Gastroesophageal sphincter (tissue), 4 donors: ENCODE results near the gene IQCB1. TPM values are rescaled to one million over a fixed set of nuclear protein-coding genes. Genes with fewer than 3 reads are reported as not detected.

Experiments
- ATAC-seq: fragments of 150-250 bp; one replicate; pipeline ENCODE4 v1.9.1; 2016; ENCODE audit warnings: mild to moderate bottlenecking, moderate library complexity
- H3K27ac ChIP-seq, 4 donors: fragments of 200-600 bp; sonication (generic) in 3 of 4; 1 replicate in 3 of 4; 2 replicates in 1 of 4; pipeline ENCODE4 v1.5.1; 2016 to 2019
- H3K27me3 ChIP-seq: fragments of 200-600 bp; sonication (generic); one replicate; pipeline ENCODE4 v1.5.1; 2019
- H3K36me3 ChIP-seq, 2 donors: fragments of 200-600 bp; sonication (generic); one replicate each; pipeline ENCODE4 v1.5.1; 2019; ENCODE audit warnings: control low read depth in 1 of 2
- H3K4me1 ChIP-seq, 3 donors: fragments of 200-600 bp; sonication (generic); 1 replicate in 2 of 3; 2 replicates in 1 of 3; pipeline ENCODE4 v1.5.1; 2016 to 2019; ENCODE audit warnings: control low read depth in 2 of 3
- H3K4me3 ChIP-seq, 2 donors: fragments of 200-600 bp; sonication (generic); one replicate each; pipeline ENCODE4 v1.5.1; 2019; ENCODE audit warnings: mild to moderate bottlenecking in 1 of 2, moderate library complexity in 1 of 2
- H3K9me3 ChIP-seq, 3 donors: fragments of 200-600 bp; sonication (generic); one replicate each; pipeline ENCODE4 v1.5.1; 2017 to 2019; ENCODE audit warnings: control low read depth in 2 of 3
- CTCF ChIP-seq, 4 experiments: fragments of 200-600 bp in 2 of 4; fragments of 450-650 bp in 2 of 4; sonication (generic) in 1 of 4; IDR thresholded peaks; one replicate each; pipeline ENCODE4 v1.5.1; 2017 to 2019; ENCODE audit warnings: antibody characterized with exemption in 4 of 4, mild to moderate bottlenecking in 2 of 4, moderate library complexity in 2 of 4
- EP300 ChIP-seq: sonication (generic); formaldehyde crosslinking; IDR thresholded peaks from one replicate; pipeline ENCODE4 v1.6.1; 2017; ENCODE audit warnings: antibody characterized with exemption, mild to moderate bottlenecking
- POLR2A ChIP-seq, 2 donors: fragments of 450-650 bp; IDR thresholded peaks; one replicate each; pipeline ENCODE4 v1.6.1; 2017; ENCODE audit warnings: antibody characterized with exemption in 2 of 2, mild to moderate bottlenecking in 2 of 2, moderate library complexity in 1 of 2
- POLR2AphosphoS5 ChIP-seq: sonication (generic); formaldehyde crosslinking; IDR thresholded peaks from one replicate; pipeline ENCODE4 v1.6.1; 2017; ENCODE audit warnings: antibody characterized with exemption
- WGBS, 2 donors: methylation state at CpG; one replicate each; pipeline ENCODE4 v1.1.5; 2018; ENCODE audit warnings: low coverage in 1 of 2; 5-methylcytosine and 5-hydroxymethylcytosine counted together
- total RNA-seq, 4 donors: library from RNA; depleted of rRNA; stranded (reverse); fragments of >200 nt; gene quantifications; one replicate each; pipeline ENCODE4 v1.1.0, GENCODE V29; 2016

The IQCB1 gene
- total RNA-seq, 4 donors from 2014 or later, result 10.0 to 28.8 (median 17.6) TPM

- no peak for ATAC-seq
- Histone ChIP-seq H3K27ac (no peak overlapping the region), H3K4me1 (no peaks in the 10 kb centered on the region), H3K4me3 (no peak overlapping the region), H3K36me3 (no peaks in the 10 kb centered on the region), H3K27me3 (peaks cover 8% of the 10 kb centered on the region), H3K9me3 (no peaks in the 10 kb centered on the region)
- 80 to 81% methylated on average over 2 to 4 of the region's 15 CpGs for WGBS, 2 donors
- TF ChIP-seq POLR2A (IDR thresholded peaks at IDR 0.05), result no peak
- no peak for TF ChIP-seq EP300
- TF ChIP-seq CTCF (IDR thresholded peaks at IDR 0.05), result no peak
- no peak for TF ChIP-seq POLR2AphosphoS5
Observed at GRCh38 chr3:121757812-121758545, 76.9 kb downstream of the IQCB1 start.

GRCh38 chr3:121757087-121757811 is 77.6 kb downstream of the IQCB1 start:
- 63 to 92% methylated on average over 4 of the region's 4 CpGs for WGBS, 2 donors
- no peak overlapping the region for H3K27ac ChIP-seq
- H3K4me3 ChIP-seq, result no peak overlapping the region
- no peak for ATAC-seq
- H3K4me1 ChIP-seq, result no peaks in the 10 kb centered on the region
- TF ChIP-seq POLR2A (IDR thresholded peaks at IDR 0.05), result no peak
- TF ChIP-seq CTCF (IDR thresholded peaks at IDR 0.05), result no peak
- TF ChIP-seq POLR2AphosphoS5, result no peak
- no peak for TF ChIP-seq EP300
- no peaks in the 10 kb centered on the region for H3K36me3 ChIP-seq
- H3K27me3 ChIP-seq, result peaks cover 8% of the 10 kb centered on the region
- no peaks in the 10 kb centered on the region for H3K9me3 ChIP-seq

- ATAC-seq, result no peak
- H3K4me1 ChIP-seq, result peaks cover 6 to 17% (median 6%) of the 10 kb centered on the region in 3 donors
Observed at GRCh38 chr3:121752772-121753171, 82.1 kb downstream of the IQCB1 start.

GRCh38 chr3:121752261-121752660 is 82.6 kb downstream of the IQCB1 start:
- TF ChIP-seq CTCF (IDR thresholded peaks at IDR 0.05) (no peak), EP300 (no peak), POLR2A (IDR thresholded peaks at IDR 0.05) (no peak), POLR2AphosphoS5 (no peak)
- H3K9me3 ChIP-seq, result no peaks in the 10 kb centered on the region
- 64% methylated on average over 1 of the region's 1 CpG for WGBS, 2 donors
- H3K4me3 ChIP-seq, result no peak overlapping the region
- peaks cover 6 to 22% (median 11%) of the 10 kb centered on the region in 3 donors for H3K4me1 ChIP-seq
- no peak for ATAC-seq
- H3K27me3 ChIP-seq, result peaks cover 8% of the 10 kb centered on the region
- H3K36me3 ChIP-seq, result no peaks in the 10 kb centered on the region
- no peak overlapping the region for H3K27ac ChIP-seq

More at GRCh38 chr3:121752772-121753171, 82.1 kb downstream of the IQCB1 start:
- TF ChIP-seq POLR2A (IDR thresholded peaks at IDR 0.05) (no peak), POLR2AphosphoS5 (no peak), CTCF (IDR thresholded peaks at IDR 0.05) (no peak), EP300 (no peak)
- H3K27me3 ChIP-seq, result peaks cover 8% of the 10 kb centered on the region
- no peak overlapping the region for H3K27ac ChIP-seq
- no peak overlapping the region for H3K4me3 ChIP-seq
- H3K36me3 ChIP-seq, result no peaks in the 10 kb centered on the region
- 11 to 56% methylated on average over 1 of the region's 1 CpG for WGBS, 2 donors
- no peaks in the 10 kb centered on the region for H3K9me3 ChIP-seq
